KOPT-K1 (cell line): ENCODE measurements around the gene PRDM16.

Source experiments
- H3K27ac ChIP-seq: fragments of 200-600 bp; sonication (generic); 2 replicates; pipeline ENCODE4 v1.5.1; 2016; ENCODE audit warnings: antibody characterized with exemption, mild to moderate bottlenecking, low read depth, low read length; ENCODE audit not compliant: poor library complexity, severe bottlenecking
- H3K36me3 ChIP-seq: fragments of 200-600 bp; sonication (generic); 2 replicates; pipeline ENCODE4 v1.5.1; 2017; ENCODE audit warnings: antibody characterized with exemption, mild to moderate bottlenecking, low read length, moderate library complexity; ENCODE audit not compliant: insufficient read depth
- H3K9me3 ChIP-seq: fragments of 200-600 bp; sonication (generic); 2 replicates; pipeline ENCODE4 v1.5.1; 2017; ENCODE audit warnings: antibody characterized with exemption, low read length, mild to moderate bottlenecking; ENCODE audit not compliant: insufficient read depth, poor library complexity, severe bottlenecking

The PRDM16 gene

GRCh38 chr1:3068564-3069431, at the start of gene PRDM16:
Gene PRDM16 (plus strand): TSS chr1:3069203. CDS start chr1:3069260, 57 bp downstream.
- Histone ChIP-seq H3K36me3 (no peaks in the 10 kb centered on the region), H3K9me3 (no peaks in the 10 kb centered on the region), H3K27ac (no peak within 1 kb of the TSS)

GRCh38 chr1:3019516-3020051, 49.4 kb upstream of the PRDM16 start:
- Histone ChIP-seq H3K9me3 (no peaks in the 10 kb centered on the region), H3K27ac (no peak overlapping the region), H3K36me3 (no peaks in the 10 kb centered on the region)

GRCh38 chr1:3020263-3020909, 48.6 kb upstream of the PRDM16 start:
- no peaks in the 10 kb centered on the region for H3K36me3 ChIP-seq
- H3K9me3 ChIP-seq = no peaks in the 10 kb centered on the region
- H3K27ac ChIP-seq = no peak overlapping the region

GRCh38 chr1:3021233-3021671, 47.8 kb upstream of the PRDM16 start, which contains the start of gene ACTRT2:
Gene ACTRT2 (plus strand): TSS chr1:3021467. CDS start chr1:3021687, 220 bp downstream.
- Histone ChIP-seq H3K36me3 (no peaks in the 10 kb centered on the region), H3K9me3 (no peaks in the 10 kb centered on the region), H3K27ac (no peak within 1 kb of the TSS)

- Histone ChIP-seq H3K27ac (no peak overlapping the region), H3K36me3 (no peaks in the 10 kb centered on the region), H3K9me3 (no peaks in the 10 kb centered on the region)
Measured at GRCh38 chr1:3021801-3022401, 47.1 kb upstream of the PRDM16 start.

GRCh38 chr1:3022511-3022973, 46.5 kb upstream of the PRDM16 start:
- Histone ChIP-seq H3K36me3 (no peaks in the 10 kb centered on the region), H3K9me3 (no peaks in the 10 kb centered on the region)

GRCh38 chr1:3022976-3023375, 46.0 kb upstream of the PRDM16 start:
- no peaks in the 10 kb centered on the region for H3K36me3 ChIP-seq
- H3K9me3 ChIP-seq = no peaks in the 10 kb centered on the region
- H3K27ac ChIP-seq = no peak overlapping the region

More at GRCh38 chr1:3022511-3022973, 46.5 kb upstream of the PRDM16 start:
- no peak overlapping the region for H3K27ac ChIP-seq

- Histone ChIP-seq H3K36me3 (no peaks in the 10 kb centered on the region), H3K27ac (no peak overlapping the region), H3K9me3 (no peaks in the 10 kb centered on the region)
Measured at GRCh38 chr1:3024019-3024418, 45.0 kb upstream of the PRDM16 start.

- H3K27ac ChIP-seq = no peak overlapping the region
- H3K9me3 ChIP-seq = no peaks in the 10 kb centered on the region
- H3K36me3 ChIP-seq = no peaks in the 10 kb centered on the region
Measured at GRCh38 chr1:3024588-3024987, 44.4 kb upstream of the PRDM16 start.

- Histone ChIP-seq H3K36me3 (no peaks in the 10 kb centered on the region), H3K9me3 (no peaks in the 10 kb centered on the region), H3K27ac (no peak overlapping the region)
Measured at GRCh38 chr1:3026124-3026523, 42.9 kb upstream of the PRDM16 start.

- Histone ChIP-seq H3K36me3 (no peaks in the 10 kb centered on the region), H3K27ac (no peak overlapping the region), H3K9me3 (no peaks in the 10 kb centered on the region)
Measured at GRCh38 chr1:3026581-3027391, 42.2 kb upstream of the PRDM16 start.

GRCh38 chr1:3027611-3028371, 41.2 kb upstream of the PRDM16 start:
- no peaks in the 10 kb centered on the region for H3K36me3 ChIP-seq
- H3K27ac ChIP-seq = no peak overlapping the region
- H3K9me3 ChIP-seq = no peaks in the 10 kb centered on the region

GRCh38 chr1:3028531-3029282, 40.3 kb upstream of the PRDM16 start:
- Histone ChIP-seq H3K36me3 (no peaks in the 10 kb centered on the region), H3K27ac (no peak overlapping the region), H3K9me3 (no peaks in the 10 kb centered on the region)
